Vagina (tissue), 2 donors: ENCODE results near the gene HIVEP2. TPM values are rescaled to one million over a fixed set of nuclear protein-coding genes. Genes with fewer than 3 reads are reported as not detected.

Experiments used
- DNase-seq, 2 donors: peaks; one replicate each; pipeline ENCODE4 v3.0.0-alpha.2; 2017; ENCODE audit errors: extremely low spot score in 2 of 2
- H3K27ac ChIP-seq: fragments of 200-600 bp; sonication (generic); one replicate; pipeline ENCODE4 v1.5.1; 2019
- H3K27me3 ChIP-seq: fragments of 200-600 bp; sonication (generic); one replicate; pipeline ENCODE4 v1.5.1; 2019
- H3K36me3 ChIP-seq, 2 donors: fragments of 200-600 bp; sonication (generic); one replicate each; pipeline ENCODE4 v1.5.1; 2017 to 2019
- H3K4me1 ChIP-seq: fragments of 200-600 bp; sonication (generic); one replicate; pipeline ENCODE4 v1.5.1; 2019
- H3K4me3 ChIP-seq, 2 donors: fragments of 200-600 bp; sonication (generic); 1 replicate in 1 of 2; 2 replicates in 1 of 2; pipeline ENCODE4 v1.5.1; 2016 to 2019
- H3K9me3 ChIP-seq: fragments of 200-600 bp; sonication (generic); one replicate; pipeline ENCODE4 v1.5.1; 2019
- POLR2A ChIP-seq, 2 donors: fragments of 450-650 bp; IDR thresholded peaks; one replicate each; pipeline ENCODE4 v1.6.1; 2017; ENCODE audit warnings: antibody characterized with exemption in 2 of 2, mild to moderate bottlenecking in 2 of 2, moderate library complexity in 2 of 2
- POLR2AphosphoS5 ChIP-seq, 2 donors: sonication (generic); formaldehyde crosslinking; IDR thresholded peaks; one replicate each; pipeline ENCODE4 v1.9.0; 2017; ENCODE audit warnings: antibody characterized with exemption in 2 of 2, mild to moderate bottlenecking in 2 of 2, low read depth in 1 of 2; ENCODE audit not compliant: insufficient read depth in 1 of 2
- intact Hi-C: fragments of 100-400 bp; cut with DNase I; formaldehyde crosslinking; loops from one replicate; pipeline ENCODE4 v1.15.1; 2023
- total RNA-seq: library from RNA; depleted of rRNA; stranded (reverse); fragments of >200 nt; gene quantifications from one replicate; pipeline ENCODE4 v1.2.3, GENCODE V29; 2016
- TF ChIP-seq, protein P1 (sequence below), 3 experiments: fragments of 450-650 bp in 2 of 3; fragments of 200-600 bp in 1 of 3; sonication (generic) in 1 of 3; IDR thresholded peaks; one replicate each; pipeline ENCODE4 v1.5.1; 2017 to 2019; ENCODE audit warnings: antibody characterized with exemption in 3 of 3, mild to moderate bottlenecking in 2 of 3, moderate library complexity in 2 of 3

Gene HIVEP2
- total RNA-seq, 1 donor from 2014 or later, result 24.6 TPM

GRCh38 chr6:142879527-142879926 is 65.4 kb downstream of the HIVEP2 start:
- DNase-seq, result no peak
- TF ChIP-seq POLR2AphosphoS5 (IDR thresholded peaks at IDR 0.05; ENCODE audit: insufficient read depth in 1 of 2, low read depth in 1 of 2), result no peak
- no peak for TF ChIP-seq POLR2A (IDR thresholded peaks at IDR 0.05)
- TF ChIP-seq, protein P1, sequence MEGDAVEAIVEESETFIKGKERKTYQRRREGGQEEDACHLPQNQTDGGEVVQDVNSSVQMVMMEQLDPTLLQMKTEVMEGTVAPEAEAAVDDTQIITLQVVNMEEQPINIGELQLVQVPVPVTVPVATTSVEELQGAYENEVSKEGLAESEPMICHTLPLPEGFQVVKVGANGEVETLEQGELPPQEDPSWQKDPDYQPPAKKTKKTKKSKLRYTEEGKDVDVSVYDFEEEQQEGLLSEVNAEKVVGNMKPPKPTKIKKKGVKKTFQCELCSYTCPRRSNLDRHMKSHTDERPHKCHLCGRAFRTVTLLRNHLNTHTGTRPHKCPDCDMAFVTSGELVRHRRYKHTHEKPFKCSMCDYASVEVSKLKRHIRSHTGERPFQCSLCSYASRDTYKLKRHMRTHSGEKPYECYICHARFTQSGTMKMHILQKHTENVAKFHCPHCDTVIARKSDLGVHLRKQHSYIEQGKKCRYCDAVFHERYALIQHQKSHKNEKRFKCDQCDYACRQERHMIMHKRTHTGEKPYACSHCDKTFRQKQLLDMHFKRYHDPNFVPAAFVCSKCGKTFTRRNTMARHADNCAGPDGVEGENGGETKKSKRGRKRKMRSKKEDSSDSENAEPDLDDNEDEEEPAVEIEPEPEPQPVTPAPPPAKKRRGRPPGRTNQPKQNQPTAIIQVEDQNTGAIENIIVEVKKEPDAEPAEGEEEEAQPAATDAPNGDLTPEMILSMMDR (IDR thresholded peaks at IDR 0.05), result no peak
- Histone ChIP-seq H3K27ac (no peak overlapping the region), H3K27me3 (no peaks in the 10 kb centered on the region), H3K36me3 (no peaks in the 10 kb centered on the region), H3K9me3 (no peaks in the 10 kb centered on the region), H3K4me1 (peaks cover 3% of the 10 kb centered on the region), H3K4me3 (no peak overlapping the region)
- intact Hi-C loops, result loop anchor here (5.0 kb wide), 1 partner anchor 88 kb away; no protein-coding TSS in a partner anchor

GRCh38 chr6:142879076-142879475 is 65.9 kb downstream of the HIVEP2 start:
- Histone ChIP-seq H3K36me3 (no peaks in the 10 kb centered on the region), H3K4me1 (no peaks in the 10 kb centered on the region), H3K4me3 (no peak overlapping the region), H3K9me3 (no peaks in the 10 kb centered on the region), H3K27ac (no peak overlapping the region), H3K27me3 (no peaks in the 10 kb centered on the region)
- intact Hi-C loops, result loop anchor here (5.0 kb wide), 1 partner anchor 88 kb away; no protein-coding TSS in a partner anchor
- DNase-seq, result no peak
- TF ChIP-seq, protein P1 (IDR thresholded peaks at IDR 0.05), result no peak
- TF ChIP-seq POLR2AphosphoS5 (IDR thresholded peaks at IDR 0.05; ENCODE audit: insufficient read depth in 1 of 2, low read depth in 1 of 2) (no peak), POLR2A (IDR thresholded peaks at IDR 0.05) (no peak)

GRCh38 chr6:142878407-142878806 is 66.6 kb downstream of the HIVEP2 start:
- no peak overlapping the region for H3K27ac ChIP-seq
- no peak for DNase-seq
- H3K27me3 ChIP-seq, result no peaks in the 10 kb centered on the region
- H3K36me3 ChIP-seq, result no peaks in the 10 kb centered on the region
- H3K4me1 ChIP-seq, result no peaks in the 10 kb centered on the region
- TF ChIP-seq POLR2A (IDR thresholded peaks at IDR 0.05) (no peak), POLR2AphosphoS5 (IDR thresholded peaks at IDR 0.05; ENCODE audit: insufficient read depth in 1 of 2, low read depth in 1 of 2) (no peak)
- TF ChIP-seq, protein P1 (IDR thresholded peaks at IDR 0.05), result no peak
- no peaks in the 10 kb centered on the region for H3K9me3 ChIP-seq
- H3K4me3 ChIP-seq, result no peak overlapping the region
- intact Hi-C loops, result loop anchor here (5.0 kb wide), 1 partner anchor 89 kb away; no protein-coding TSS in a partner anchor

GRCh38 chr6:142874676-142875075 is 70.3 kb downstream of the HIVEP2 start:
- Histone ChIP-seq H3K4me3 (no peak overlapping the region), H3K27ac (no peak overlapping the region), H3K9me3 (no peaks in the 10 kb centered on the region), H3K36me3 (no peaks in the 10 kb centered on the region), H3K4me1 (peaks cover 20% of the 10 kb centered on the region), H3K27me3 (no peaks in the 10 kb centered on the region)
- no peak for DNase-seq
- intact Hi-C loops, result loop anchor here (5.0 kb wide), 1 partner anchor 93 kb away; no protein-coding TSS in a partner anchor
- no peak for TF ChIP-seq POLR2AphosphoS5 (IDR thresholded peaks at IDR 0.05; ENCODE audit: insufficient read depth in 1 of 2, low read depth in 1 of 2)
- TF ChIP-seq, protein P1 (IDR thresholded peaks at IDR 0.05), result no peak
- TF ChIP-seq POLR2A (IDR thresholded peaks at IDR 0.05), result no peak

DNA sequence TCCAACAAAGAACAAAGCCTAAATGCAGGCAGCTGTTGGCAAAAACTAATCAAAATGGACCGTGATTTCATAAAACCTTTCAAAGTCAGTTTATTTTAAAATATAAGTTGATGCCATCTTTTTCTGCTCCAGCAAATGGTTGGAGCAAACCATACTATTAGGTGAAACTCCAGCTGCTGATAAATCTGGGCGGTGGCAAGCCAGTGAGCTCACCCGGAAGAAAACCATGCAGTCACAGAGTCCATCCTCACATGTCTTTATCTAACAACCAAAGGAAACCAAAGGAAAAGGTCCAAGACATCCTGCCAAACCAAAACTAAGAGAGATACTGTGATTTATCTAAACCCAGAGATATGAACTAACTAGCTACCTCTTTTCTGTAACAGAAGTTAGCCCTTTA is 72.6 kb downstream of the HIVEP2 start:
- Histone ChIP-seq H3K27ac (no peak overlapping the region), H3K4me1 (peaks cover 20% of the 10 kb centered on the region), H3K36me3 (no peaks in the 10 kb centered on the region), H3K4me3 (no peak overlapping the region), H3K9me3 (no peaks in the 10 kb centered on the region), H3K27me3 (no peaks in the 10 kb centered on the region)
- DNase-seq, result no peak
- TF ChIP-seq POLR2A (IDR thresholded peaks at IDR 0.05), result no peak
- TF ChIP-seq, protein P1 (IDR thresholded peaks at IDR 0.05), result no peak
- TF ChIP-seq POLR2AphosphoS5 (IDR thresholded peaks at IDR 0.05; ENCODE audit: insufficient read depth in 1 of 2, low read depth in 1 of 2), result no peak
- intact Hi-C loops, result no loop called here
